Upper lobe of right lung (tissue), 1 donor: Measurements from ENCODE around the gene PPIF. TPM values are rescaled to one million over a fixed set of nuclear protein-coding genes. Genes with fewer than 3 reads are reported as not detected.
A peak's percentile ranks its signal among the peaks of the same experiment; 100 is the strongest.
"Not testable (repeated sequence)": the region's sequence is repeated elsewhere in the genome, so short reads cannot be mapped to it uniquely, and the experiment has no call there.

Source experiments
- ATAC-seq: fragments of 200-7000 bp; cut with Tn5 transposase; one replicate; pipeline ENCODE4 v1.9.1; 2020; ENCODE audit warnings: mild to moderate bottlenecking, moderate library complexity
- DNase-seq: peaks from one replicate; pipeline ENCODE4 v3.0.0-alpha.2; 2020
- H3K27ac ChIP-seq: fragments of 200-600 bp; one replicate; pipeline ENCODE4 v1.8.0; 2022
- H3K27me3 ChIP-seq: fragments of 200-600 bp; one replicate; pipeline ENCODE4 v1.8.0; 2022; ENCODE audit warnings: mild to moderate bottlenecking
- H3K36me3 ChIP-seq: fragments of 200-600 bp; one replicate; pipeline ENCODE4 v1.8.0; 2022
- H3K4me1 ChIP-seq: fragments of 200-600 bp; one replicate; pipeline ENCODE4 v1.8.0; 2022
- H3K4me3 ChIP-seq: fragments of 200-600 bp; one replicate; pipeline ENCODE4 v1.8.0; 2022; ENCODE audit warnings: mild to moderate bottlenecking
- H3K9me3 ChIP-seq: fragments of 200-600 bp; one replicate; pipeline ENCODE4 v1.8.0; 2022
- intact Hi-C: fragments of 100-400 bp; cut with DNase I; formaldehyde crosslinking; loops from one replicate; pipeline ENCODE4 v1.11.0; 2022
- total RNA-seq: library from RNA; stranded (reverse); fragmentation: NEBNext Ultra II Directional; extraction: Animal tissue kit (Norgen Biotek cat#: 25700); gene quantifications from one replicate; pipeline ENCODE4 v1.2.1, GENCODE V29; 2021
- TF ChIP-seq, protein P1 (sequence below): fragments of 200-600 bp; IDR thresholded peaks from one replicate; pipeline ENCODE4 v1.8.0; 2022; ENCODE audit warnings: antibody characterized with exemption
- donor health status: DM: no; HTN: yes; CAD: no; lungs with severe emphysema.

Gene PPIF
- total RNA-seq, 1 donor from 2014 or later, result 30.7 TPM

DNA sequence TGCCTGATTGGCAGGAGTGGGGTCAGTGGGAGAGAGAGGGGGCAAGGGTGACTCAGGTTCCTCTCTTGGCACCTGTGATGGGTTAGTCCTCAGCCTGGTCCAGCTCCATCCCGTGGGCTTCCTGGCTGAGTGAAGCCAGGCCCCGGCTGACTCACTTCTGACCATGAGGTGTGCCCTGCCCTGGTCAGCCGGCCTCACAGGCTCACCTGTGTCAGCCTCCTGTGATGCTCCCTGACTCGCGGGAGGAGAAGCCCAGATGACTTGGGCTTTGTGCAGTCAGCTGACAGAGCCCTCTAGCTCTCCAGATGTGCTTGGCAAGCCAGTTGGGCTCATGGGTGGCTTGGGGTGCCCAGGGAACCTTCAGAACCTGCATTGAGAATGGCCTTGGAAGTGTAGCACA, 16.0 kb upstream of the PPIF start:
- no peak for DNase-seq
- no peak for ATAC-seq
- TF ChIP-seq, protein P1, sequence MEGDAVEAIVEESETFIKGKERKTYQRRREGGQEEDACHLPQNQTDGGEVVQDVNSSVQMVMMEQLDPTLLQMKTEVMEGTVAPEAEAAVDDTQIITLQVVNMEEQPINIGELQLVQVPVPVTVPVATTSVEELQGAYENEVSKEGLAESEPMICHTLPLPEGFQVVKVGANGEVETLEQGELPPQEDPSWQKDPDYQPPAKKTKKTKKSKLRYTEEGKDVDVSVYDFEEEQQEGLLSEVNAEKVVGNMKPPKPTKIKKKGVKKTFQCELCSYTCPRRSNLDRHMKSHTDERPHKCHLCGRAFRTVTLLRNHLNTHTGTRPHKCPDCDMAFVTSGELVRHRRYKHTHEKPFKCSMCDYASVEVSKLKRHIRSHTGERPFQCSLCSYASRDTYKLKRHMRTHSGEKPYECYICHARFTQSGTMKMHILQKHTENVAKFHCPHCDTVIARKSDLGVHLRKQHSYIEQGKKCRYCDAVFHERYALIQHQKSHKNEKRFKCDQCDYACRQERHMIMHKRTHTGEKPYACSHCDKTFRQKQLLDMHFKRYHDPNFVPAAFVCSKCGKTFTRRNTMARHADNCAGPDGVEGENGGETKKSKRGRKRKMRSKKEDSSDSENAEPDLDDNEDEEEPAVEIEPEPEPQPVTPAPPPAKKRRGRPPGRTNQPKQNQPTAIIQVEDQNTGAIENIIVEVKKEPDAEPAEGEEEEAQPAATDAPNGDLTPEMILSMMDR, result no peak

DNA sequence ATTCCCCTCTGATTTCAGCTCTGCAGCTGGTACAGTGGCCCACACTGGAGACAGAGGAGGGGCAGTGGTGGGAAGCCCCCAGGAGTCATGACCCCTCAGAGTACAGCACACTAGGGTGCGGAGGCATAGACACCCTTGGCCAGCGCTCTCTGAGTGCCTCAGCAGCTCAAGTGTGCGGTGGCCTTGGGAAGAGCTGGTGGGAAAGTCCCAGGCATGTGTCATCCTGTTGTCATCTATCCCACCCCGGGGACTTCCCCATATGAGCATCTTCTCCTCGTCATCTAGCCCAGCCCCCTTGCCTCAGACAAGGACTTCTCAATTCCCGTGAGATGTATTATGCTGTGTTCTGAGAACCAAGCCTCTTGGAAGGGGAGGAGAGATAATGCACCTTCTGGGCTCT, 15.6 kb upstream of the PPIF start:
- Histone ChIP-seq H3K9me3 (no peaks in the 10 kb centered on the region), H3K36me3 (no peaks in the 10 kb centered on the region), H3K4me3 (no peak overlapping the region), H3K4me1 (no peaks in the 10 kb centered on the region), H3K27ac (no peak overlapping the region), H3K27me3 (no peaks in the 10 kb centered on the region)
- no peak for DNase-seq
- intact Hi-C loops, result no loop called here
- TF ChIP-seq, protein P1, result no peak
- ATAC-seq, result peak; percentile 71

More for the DNA sequence above, 16.0 kb upstream of the PPIF start:
- no peak overlapping the region for H3K4me3 ChIP-seq
- no peak overlapping the region for H3K27ac ChIP-seq
- no peaks in the 10 kb centered on the region for H3K27me3 ChIP-seq
- H3K36me3 ChIP-seq, result no peaks in the 10 kb centered on the region
- H3K9me3 ChIP-seq, result no peaks in the 10 kb centered on the region
- no peaks in the 10 kb centered on the region for H3K4me1 ChIP-seq
- intact Hi-C loops, result no loop called here

DNA sequence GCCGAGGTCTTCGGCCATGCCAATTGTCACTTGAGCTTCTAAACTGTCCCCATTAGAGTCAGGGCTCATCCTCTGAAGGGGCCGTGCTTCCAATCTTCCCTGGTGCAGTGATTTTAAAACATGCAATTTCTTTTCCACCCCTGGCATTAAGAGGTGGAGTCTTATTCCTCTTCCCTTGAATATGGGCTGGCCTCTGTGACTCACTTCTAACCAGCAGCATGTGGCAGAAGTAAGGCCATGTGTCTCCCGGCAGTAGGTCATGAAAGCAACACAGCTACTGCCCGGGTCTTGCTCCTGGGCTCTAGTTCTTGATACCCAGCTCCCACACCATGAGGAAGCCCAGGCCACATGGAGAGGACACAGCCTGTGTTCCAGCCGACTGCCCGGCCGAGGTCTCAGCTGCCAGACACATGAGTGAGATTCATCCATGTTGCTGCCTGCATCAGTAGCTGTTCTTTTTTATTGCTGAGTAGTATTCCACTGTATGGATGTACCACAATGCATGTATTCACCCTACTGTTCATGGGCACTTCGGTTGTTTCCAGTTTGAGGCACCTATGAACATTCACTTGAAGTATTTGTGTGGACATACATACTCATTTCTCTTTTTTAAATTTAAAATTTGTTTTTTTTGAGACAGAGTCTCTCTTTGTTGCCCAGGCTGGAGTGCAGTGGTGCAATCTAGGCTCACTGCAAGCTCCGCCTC, 14.5 kb upstream of the PPIF start:
- intact Hi-C loops, H3K36me3 ChIP-seq, H3K4me1 ChIP-seq: not testable (repeated sequence)

DNA sequence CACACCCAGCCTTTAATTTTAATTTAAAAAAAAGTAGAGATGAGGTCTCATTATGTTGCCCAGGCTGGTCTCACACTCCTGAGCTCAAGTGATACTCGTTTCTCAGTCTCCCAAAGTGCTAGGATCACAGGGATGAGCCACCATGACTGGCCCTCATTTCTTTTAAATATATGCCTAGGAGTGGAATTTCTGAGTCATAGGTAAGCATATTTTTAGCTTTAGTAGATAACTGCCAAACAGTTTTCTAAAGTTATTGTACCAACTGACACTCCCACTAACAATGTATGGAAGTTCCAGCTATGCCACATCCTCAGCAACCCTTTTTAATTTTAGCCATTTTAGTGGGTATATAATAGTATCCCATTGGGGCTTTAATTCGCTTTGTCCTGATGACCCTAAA, 13.8 kb upstream of the PPIF start:
- no peaks in the 10 kb centered on the region for H3K36me3 ChIP-seq
- H3K4me3 ChIP-seq, result no peak overlapping the region
- H3K9me3 ChIP-seq, result no peaks in the 10 kb centered on the region
- no peaks in the 10 kb centered on the region for H3K27me3 ChIP-seq
- no peak for DNase-seq
- ATAC-seq, result no peak
- intact Hi-C loops, result no loop called here
- TF ChIP-seq, protein P1, result no peak
- no peak overlapping the region for H3K27ac ChIP-seq
- no peaks in the 10 kb centered on the region for H3K4me1 ChIP-seq

More for the DNA sequence above, 14.5 kb upstream of the PPIF start:
- H3K27me3 ChIP-seq, H3K9me3 ChIP-seq, H3K27ac ChIP-seq, DNase-seq, ATAC-seq, H3K4me3 ChIP-seq: not testable (repeated sequence)

DNA sequence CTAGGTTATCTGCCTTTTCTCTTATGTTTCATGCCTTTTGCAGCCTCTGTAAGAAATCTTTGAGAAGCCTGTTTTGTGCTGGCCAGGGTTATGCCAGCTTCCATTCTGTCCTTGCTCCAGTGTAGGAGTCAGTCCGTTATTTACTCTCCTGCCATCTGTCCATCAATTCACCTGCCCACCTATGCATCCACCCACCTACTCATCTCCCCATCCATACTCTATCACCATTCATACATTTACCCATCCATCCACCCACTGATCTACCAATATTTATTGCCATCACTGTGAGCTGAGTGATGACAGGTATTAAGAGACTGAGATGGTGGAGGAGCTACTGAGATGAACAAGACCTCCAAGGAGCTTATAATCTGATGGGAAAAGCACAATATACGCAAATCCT, 12.7 kb upstream of the PPIF start:
- Histone ChIP-seq H3K27ac (no peak overlapping the region), H3K4me3 (no peak overlapping the region), H3K4me1 (no peaks in the 10 kb centered on the region), H3K27me3 (no peaks in the 10 kb centered on the region), H3K36me3 (no peaks in the 10 kb centered on the region), H3K9me3 (no peaks in the 10 kb centered on the region)
- intact Hi-C loops, result no loop called here
- DNase-seq, result no peak
- no peak for ATAC-seq
- TF ChIP-seq, protein P1, result no peak

DNA sequence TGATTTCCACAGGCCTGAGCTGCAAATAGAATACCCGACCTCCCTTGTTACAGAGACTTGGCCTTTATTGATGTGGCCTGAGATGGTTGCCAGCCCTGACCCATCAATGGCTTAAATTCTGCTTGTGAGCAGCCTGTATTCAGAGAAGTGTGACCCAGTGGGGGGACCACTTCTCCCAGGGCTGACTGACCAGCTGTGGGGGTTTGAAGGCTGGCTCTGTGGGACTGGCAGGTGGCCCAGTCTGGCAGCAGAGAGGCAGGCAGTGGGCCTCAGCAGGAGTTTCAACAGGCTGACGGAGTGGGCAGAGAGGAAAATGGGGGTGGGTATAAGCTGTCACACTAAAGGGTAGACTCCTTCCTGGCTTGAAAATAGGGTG, 12.2 kb upstream of the PPIF start:
- TF ChIP-seq, protein P1, result no peak
- no peak for ATAC-seq
- no peak overlapping the region for H3K4me3 ChIP-seq
- intact Hi-C loops, result no loop called here
- no peaks in the 10 kb centered on the region for H3K9me3 ChIP-seq
- H3K27ac ChIP-seq, result no peak overlapping the region
- H3K4me1 ChIP-seq, result no peaks in the 10 kb centered on the region
- H3K36me3 ChIP-seq, result no peaks in the 10 kb centered on the region
- H3K27me3 ChIP-seq, result no peaks in the 10 kb centered on the region
- no peak for DNase-seq
